AG04450 (cell line): Measurements from ENCODE around the gene EPO. TPM values are rescaled to one million over a fixed set of nuclear protein-coding genes. Genes with fewer than 3 reads are reported as not detected.
"Not testable (repeated sequence)": the region's sequence is repeated elsewhere in the genome, so short reads cannot be mapped to it uniquely, and the experiment has no call there.

Experiments used
- CTCF ChIA-PET: fragments of 300-600, 350-600 bp; formaldehyde crosslinking; extraction: SDS; loops from one replicate; lab custom pipeline; 2022; ENCODE audit warnings: antibody characterized with exemption, inconsistent platforms; lab: Charles Lee
- POLR2A ChIA-PET: fragments of 350-600 bp; formaldehyde crosslinking; extraction: SDS; loops from one replicate; lab custom pipeline; 2021; ENCODE audit warnings: antibody characterized with exemption, inconsistent platforms; lab: Yijun Ruan, JAX
- DNase-seq: peaks from one replicate; pipeline ENCODE4 v3.0.0-alpha.2; 2011; ENCODE audit warnings: low read depth, low spot score
- H3K27ac ChIP-seq: one replicate; pipeline ENCODE4 v1.5.1; 2012; ENCODE audit warnings: low read depth, low read length, control low read depth
- H3K27me3 ChIP-seq: one replicate; pipeline ENCODE4 v1.6.0; 2012; ENCODE audit warnings: low read length; ENCODE audit not compliant: control insufficient read depth, insufficient read depth
- H3K4me3 ChIP-seq: 2 replicates; pipeline ENCODE4 v1.5.1; 2011; ENCODE audit warnings: mild to moderate bottlenecking, low read depth, low read length, control low read depth
- H3K9me3 ChIP-seq: 2 replicates; pipeline ENCODE4 v1.5.1; 2012; ENCODE audit warnings: low read length; ENCODE audit not compliant: control insufficient read depth, insufficient read depth
- CTCF ChIP-seq: IDR thresholded peaks from 2 replicates; pipeline ENCODE4 v1.5.1; 2011; ENCODE audit warnings: low read depth, low read length, control low read depth, inconsistent platforms
- polyA plus RNA-seq: library from polyadenylated mRNA; depleted of rRNA; stranded (reverse); fragments of >200 nt; gene quantifications from 2 replicates; pipeline ENCODE4 v1.2.3, GENCODE V29; 2011

Gene EPO
- polyA plus RNA-seq, 1 experiment, result not detected

GRCh38 chr7:100753750-100754149, 33.5 kb downstream of the EPO start:
- ChIA-PET CTCF (no interaction called here), POLR2A (no interaction called here)
- H3K9me3 ChIP-seq, result no peaks in the 10 kb centered on the region
- no peak for TF ChIP-seq CTCF
- H3K27ac ChIP-seq, result no peak overlapping the region
- H3K27me3 ChIP-seq, result peaks cover 40% of the 10 kb centered on the region
- H3K4me3 ChIP-seq, result no peak overlapping the region
- no peak for DNase-seq

- H3K4me3 ChIP-seq, result no peak overlapping the region
- CTCF ChIA-PET, result no interaction called here
- no peak overlapping the region for H3K27ac ChIP-seq
- H3K9me3 ChIP-seq, result no peaks in the 10 kb centered on the region
- POLR2A ChIA-PET, result no interaction called here
- H3K27me3 ChIP-seq, result peaks cover 27% of the 10 kb centered on the region
- DNase-seq, result no peak
- no peak for TF ChIP-seq CTCF
Observed at GRCh38 chr7:100759357-100760171, 39.3 kb downstream of the EPO start.

DNA sequence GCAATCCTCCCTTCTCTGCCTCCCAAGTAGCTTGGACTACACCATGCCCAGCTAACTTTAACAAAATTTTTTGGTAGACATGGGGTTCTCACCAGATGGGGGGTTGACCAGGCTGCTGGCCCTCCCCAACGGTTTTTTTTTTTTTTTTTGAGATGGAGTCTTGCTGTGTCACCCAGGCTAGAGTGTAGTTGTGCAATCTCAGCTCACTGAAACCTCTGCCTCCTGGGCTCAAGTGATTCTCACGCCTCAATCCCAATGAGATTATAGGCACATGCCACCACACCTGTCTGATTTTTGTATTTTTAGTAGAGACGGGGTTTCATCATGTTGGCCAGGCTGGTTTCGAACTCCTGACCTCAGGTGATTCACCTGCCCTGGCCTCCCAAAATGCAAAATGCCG, 42.6 kb downstream of the EPO start:
- H3K27ac ChIP-seq, H3K4me3 ChIP-seq, DNase-seq, H3K9me3 ChIP-seq: not testable (repeated sequence)
- H3K27me3 ChIP-seq, result peaks cover 36% of the 10 kb centered on the region
- ChIA-PET POLR2A (interaction anchor here (0.6 kb wide), 3 partner anchors 15 to 199 kb away, joined by 3 to 10 read pairs (median 5); no protein-coding TSS in a partner anchor), CTCF (interaction anchor here (0.6 kb wide), 2 partner anchors 57 to 88 kb away, joined by 3 to 4 read pairs; partner anchors contain the start of gene POP7)

DNA sequence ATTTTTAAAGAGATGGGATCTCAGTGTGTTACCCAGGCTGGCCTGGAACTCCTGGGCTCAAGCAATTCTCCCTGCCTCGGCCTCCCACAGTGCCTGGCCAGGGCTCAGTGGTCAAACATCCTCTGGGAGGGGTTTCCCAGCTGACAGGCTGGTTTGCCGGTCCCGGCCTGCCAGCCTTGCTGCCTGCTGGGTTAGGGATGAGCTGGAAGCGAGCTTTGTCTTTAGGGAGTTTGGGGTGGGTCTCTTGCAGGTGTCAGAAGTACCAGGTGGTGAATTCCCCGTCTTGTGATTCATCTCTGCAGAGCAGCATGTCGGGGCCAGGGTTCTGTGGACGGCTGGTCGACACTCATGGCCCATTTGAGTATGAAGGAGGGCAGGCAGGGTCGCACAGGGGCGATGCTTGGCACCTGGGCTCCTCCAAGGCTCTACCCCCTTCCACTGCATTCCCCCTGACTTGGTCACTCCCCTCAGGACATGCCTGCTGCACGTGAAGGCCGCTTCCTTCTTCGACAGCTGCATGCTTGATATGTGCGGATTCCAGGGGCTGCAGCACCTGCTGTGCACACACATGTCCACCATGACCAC, 43.4 kb downstream of the EPO start:
- no peak overlapping the region for H3K27ac ChIP-seq
- ChIA-PET POLR2A (no interaction called here), CTCF (no interaction called here)
- no peak for DNase-seq
- H3K4me3 ChIP-seq, result no peak overlapping the region
- peaks cover 38% of the 10 kb centered on the region for H3K27me3 ChIP-seq
- no peak for TF ChIP-seq CTCF
- H3K9me3 ChIP-seq, result no peaks in the 10 kb centered on the region

GRCh38 chr7:100764841-100765240, 44.6 kb downstream of the EPO start:
- TF ChIP-seq CTCF, result no peak
- no peaks in the 10 kb centered on the region for H3K9me3 ChIP-seq
- ChIA-PET POLR2A (interaction anchor here (0.6 kb wide), 1 partner anchor 131 kb away, joined by 3 read pairs; no protein-coding TSS in a partner anchor), CTCF (no interaction called here)
- H3K27me3 ChIP-seq, result peaks cover 34% of the 10 kb centered on the region
- no peak for DNase-seq
- H3K4me3 ChIP-seq, result no peak overlapping the region
- H3K27ac ChIP-seq, result no peak overlapping the region
